Mesendoderm (in vitro differentiated cells): Measurements from ENCODE around the gene TTF2.

Experiments
- DNase-seq: peaks from one replicate; pipeline ENCODE4 v3.0.0; 2013
- H2AK5ac ChIP-seq: 2 replicates; pipeline ENCODE4 v1.6.1; 2013; ENCODE audit warnings: low read length, inconsistent platforms
- H2BK120ac ChIP-seq: 2 replicates; pipeline ENCODE4 v1.6.1; 2013; ENCODE audit warnings: low read depth, mild to moderate bottlenecking, low read length, moderate library complexity, mixed read lengths
- H2BK15ac ChIP-seq: replicated peaks from 2 replicates; pipeline ENCODE4 v1.6.1; 2013; ENCODE audit warnings: low read depth, mild to moderate bottlenecking, moderate library complexity
- H2BK5ac ChIP-seq: 2 replicates; pipeline ENCODE4 v1.6.1; 2013; ENCODE audit warnings: low read length, inconsistent platforms
- H3K18ac ChIP-seq: 2 replicates; pipeline ENCODE4 v1.6.1; 2013; ENCODE audit warnings: mild to moderate bottlenecking, low read length, mixed read lengths
- H3K23ac ChIP-seq: one replicate; pipeline ENCODE4 v1.6.1; 2013; ENCODE audit warnings: low read length
- H3K27ac ChIP-seq: 2 replicates; pipeline ENCODE4 v1.5.1; 2013; ENCODE audit warnings: low read depth, mild to moderate bottlenecking, inconsistent platforms, low read length, moderate library complexity
- H3K27me3 ChIP-seq: 2 replicates; pipeline ENCODE4 v1.6.1; 2013; ENCODE audit warnings: low read length, control low read depth, mild to moderate bottlenecking, inconsistent platforms; ENCODE audit not compliant: insufficient read depth, poor library complexity
- H3K36me3 ChIP-seq: 2 replicates; pipeline ENCODE4 v1.6.1; 2013; ENCODE audit warnings: low read length, inconsistent platforms; ENCODE audit not compliant: control insufficient read depth, insufficient read depth
- H3K4ac ChIP-seq: one replicate; pipeline ENCODE4 v1.6.1; 2013; ENCODE audit warnings: low read depth, mild to moderate bottlenecking, low read length, moderate library complexity
- H3K4me1 ChIP-seq: 2 replicates; pipeline ENCODE4 v1.6.1; 2013; ENCODE audit warnings: low read depth, low read length, inconsistent platforms; ENCODE audit not compliant: control insufficient read depth
- H3K4me2 ChIP-seq: 2 replicates; pipeline ENCODE4 v1.6.1; 2013; ENCODE audit warnings: low read length
- H3K4me3 ChIP-seq: 2 replicates; pipeline ENCODE4 v1.5.1; 2013; ENCODE audit warnings: mild to moderate bottlenecking, low read length
- H3K56ac ChIP-seq: one replicate; pipeline ENCODE4 v1.6.1; 2013; ENCODE audit warnings: low read length
- H3K79me1 ChIP-seq: 2 replicates; pipeline ENCODE4 v1.6.1; 2013; ENCODE audit warnings: low read length, inconsistent platforms
- H3K79me2 ChIP-seq: 2 replicates; pipeline ENCODE4 v1.6.1; 2013; ENCODE audit warnings: mild to moderate bottlenecking, low read length; ENCODE audit not compliant: control insufficient read depth, insufficient read depth
- H3K9ac ChIP-seq: 2 replicates; pipeline ENCODE4 v1.6.1; 2013; ENCODE audit warnings: low read length, inconsistent platforms
- H4K5ac ChIP-seq: one replicate; pipeline ENCODE4 v1.6.1; 2013; ENCODE audit warnings: low read length
- H4K8ac ChIP-seq: one replicate; pipeline ENCODE4 v1.6.1; 2013; ENCODE audit warnings: low read depth, mild to moderate bottlenecking, control low read depth, low read length, moderate library complexity
- WGBS: extraction: QIAGEN DNeasy Blood & Tissue Kit; methylation state at CpG from one replicate; pipeline ENCODE4 v1.1.7; 2013; ENCODE audit warnings: low lambda C conversion rate, missing lambda C conversion rate; ENCODE audit not compliant: insufficient coverage; ENCODE audit errors: extremely low coverage; 5-methylcytosine and 5-hydroxymethylcytosine counted together

TTF2 gene

GRCh38 chr1:117084231-117084630 is 24.1 kb downstream of the TTF2 start:
- Histone ChIP-seq H3K4me3 (no peak overlapping the region), H2BK120ac (no peak overlapping the region), H3K27me3 (no peaks in the 10 kb centered on the region), H3K4me2 (no peak overlapping the region), H4K5ac (no peak overlapping the region), H3K4ac (no peak overlapping the region), H4K8ac (no peak overlapping the region), H3K18ac (no peak overlapping the region), H3K4me1 (no peaks in the 10 kb centered on the region), H2AK5ac (no peak overlapping the region), H2BK5ac (no peak overlapping the region), H3K9ac (no peak overlapping the region), H2BK15ac (no peak overlapping the region), H3K27ac (no peak overlapping the region), H3K79me1 (no peaks in the 10 kb centered on the region), H3K56ac (no peak overlapping the region), H3K79me2 (no peaks in the 10 kb centered on the region), H3K23ac (no peak overlapping the region), H3K36me3 (peaks cover 4% of the 10 kb centered on the region)
- WGBS, result no CpG with 5 or more reads among the region's 6 CpGs
- DNase-seq, result no peak

- Histone ChIP-seq H2AK5ac (no peak overlapping the region), H3K4ac (no peak overlapping the region), H3K36me3 (peaks cover 9% of the 10 kb centered on the region), H3K4me3 (no peak overlapping the region), H3K4me2 (no peak overlapping the region), H3K9ac (no peak overlapping the region), H3K79me1 (no peaks in the 10 kb centered on the region), H4K8ac (no peak overlapping the region), H3K27me3 (no peaks in the 10 kb centered on the region), H3K23ac (no peak overlapping the region), H3K56ac (no peak overlapping the region), H3K4me1 (no peaks in the 10 kb centered on the region), H2BK15ac (no peak overlapping the region), H3K27ac (no peak overlapping the region), H4K5ac (no peak overlapping the region), H2BK120ac (no peak overlapping the region), H3K79me2 (no peaks in the 10 kb centered on the region), H2BK5ac (no peak overlapping the region), H3K18ac (no peak overlapping the region)
- no peak for DNase-seq
- WGBS, result no CpG with 5 or more reads among the region's 6 CpGs
These were observed 27.6 kb downstream of the TTF2 start for GRCh38 chr1:117087686-117088085.

- no peak overlapping the region for H2BK5ac ChIP-seq
- no CpG with 5 or more reads among the region's 2 CpGs for whole genome bisulfite sequencing
These were observed 29.9 kb downstream of the TTF2 start for GRCh38 chr1:117089996-117090395.

GRCh38 chr1:117092594-117092993 is 32.5 kb downstream of the TTF2 start:
- Histone ChIP-seq H3K79me2 (no peaks in the 10 kb centered on the region), H3K4ac (no peak overlapping the region), H3K23ac (no peak overlapping the region), H4K5ac (no peak overlapping the region), H3K36me3 (peaks cover 11% of the 10 kb centered on the region), H2BK15ac (no peak overlapping the region), H3K27me3 (no peaks in the 10 kb centered on the region), H2BK120ac (no peak overlapping the region), H2AK5ac (no peak overlapping the region), H3K56ac (no peak overlapping the region), H3K4me1 (no peaks in the 10 kb centered on the region), H3K9ac (no peak overlapping the region), H3K18ac (peak overlapping the region; percentile 5), H3K27ac (peak overlapping the region; percentile 13), H3K4me3 (no peak overlapping the region), H3K79me1 (no peaks in the 10 kb centered on the region), H4K8ac (no peak overlapping the region), H2BK5ac (no peak overlapping the region), H3K4me2 (no peak overlapping the region)
- WGBS, result no CpG with 5 or more reads among the region's 5 CpGs
- DNase-seq, result peak; percentile 8

More at GRCh38 chr1:117089996-117090395, 29.9 kb downstream of the TTF2 start:
- H3K18ac ChIP-seq, result no peak overlapping the region
- H3K4me3 ChIP-seq, result no peak overlapping the region
- no peak overlapping the region for H3K23ac ChIP-seq
- no peaks in the 10 kb centered on the region for H3K27me3 ChIP-seq
- DNase-seq, result no peak
- H2BK15ac ChIP-seq, result no peak overlapping the region
- H3K36me3 ChIP-seq, result peaks cover 11% of the 10 kb centered on the region
- H4K5ac ChIP-seq, result no peak overlapping the region
- no peaks in the 10 kb centered on the region for H3K79me1 ChIP-seq
- no peak overlapping the region for H2BK120ac ChIP-seq
- H3K9ac ChIP-seq, result no peak overlapping the region
- H3K56ac ChIP-seq, result no peak overlapping the region
- H3K27ac ChIP-seq, result no peak overlapping the region
- H4K8ac ChIP-seq, result no peak overlapping the region
- no peak overlapping the region for H3K4me2 ChIP-seq
- H3K4ac ChIP-seq, result no peak overlapping the region
- H3K79me2 ChIP-seq, result no peaks in the 10 kb centered on the region
- H3K4me1 ChIP-seq, result no peaks in the 10 kb centered on the region
- H2AK5ac ChIP-seq, result no peak overlapping the region

GRCh38 chr1:117093091-117093534 is 33.0 kb downstream of the TTF2 start:
- Histone ChIP-seq H3K9ac (no peak overlapping the region), H3K23ac (no peak overlapping the region), H3K27ac (peak overlapping the region; percentile 13), H2BK5ac (no peak overlapping the region), H2BK15ac (no peak overlapping the region), H3K56ac (no peak overlapping the region), H3K4me1 (no peaks in the 10 kb centered on the region), H3K4me2 (no peak overlapping the region), H2AK5ac (no peak overlapping the region), H3K27me3 (no peaks in the 10 kb centered on the region), H3K36me3 (peaks cover 11% of the 10 kb centered on the region), H3K4me3 (no peak overlapping the region), H3K4ac (no peak overlapping the region), H3K79me1 (no peaks in the 10 kb centered on the region), H2BK120ac (no peak overlapping the region), H4K5ac (no peak overlapping the region), H3K79me2 (no peaks in the 10 kb centered on the region), H4K8ac (no peak overlapping the region), H3K18ac (peak overlapping the region; percentile 5)
- DNase-seq, result peak; percentile 90
- WGBS, result no CpG with 5 or more reads among the region's 7 CpGs

GRCh38 chr1:117093870-117094621 is 33.9 kb downstream of the TTF2 start:
- Histone ChIP-seq H3K18ac (no peak overlapping the region), H4K8ac (no peak overlapping the region), H3K4ac (no peak overlapping the region), H2AK5ac (no peak overlapping the region), H3K4me3 (no peak overlapping the region), H3K27me3 (no peaks in the 10 kb centered on the region), H3K27ac (no peak overlapping the region), H3K79me1 (no peaks in the 10 kb centered on the region), H3K79me2 (no peaks in the 10 kb centered on the region), H3K23ac (no peak overlapping the region), H2BK5ac (no peak overlapping the region), H3K4me2 (no peak overlapping the region), H2BK15ac (no peak overlapping the region), H3K9ac (no peak overlapping the region), H4K5ac (no peak overlapping the region), H2BK120ac (no peak overlapping the region), H3K56ac (no peak overlapping the region), H3K4me1 (no peaks in the 10 kb centered on the region), H3K36me3 (peaks cover 14% of the 10 kb centered on the region)
- no CpG with 5 or more reads among the region's 6 CpGs for WGBS
- DNase-seq, result peak; percentile 67
